Vagina (tissue), 2 donors: Measurements from ENCODE around the gene ARSD. TPM values are rescaled to one million over a fixed set of nuclear protein-coding genes. Genes with fewer than 3 reads are reported as not detected.

Experiments
- DNase-seq, 2 donors: peaks; one replicate each; pipeline ENCODE4 v3.0.0-alpha.2; 2017; ENCODE audit errors: extremely low spot score in 2 of 2
- H3K27ac ChIP-seq: fragments of 200-600 bp; sonication (generic); one replicate; pipeline ENCODE4 v1.5.1; 2019
- H3K27me3 ChIP-seq: fragments of 200-600 bp; sonication (generic); one replicate; pipeline ENCODE4 v1.5.1; 2019
- H3K36me3 ChIP-seq, 2 donors: fragments of 200-600 bp; sonication (generic); one replicate each; pipeline ENCODE4 v1.5.1; 2017 to 2019
- H3K4me1 ChIP-seq: fragments of 200-600 bp; sonication (generic); one replicate; pipeline ENCODE4 v1.5.1; 2019
- H3K4me3 ChIP-seq, 2 donors: fragments of 200-600 bp; sonication (generic); 1 replicate in 1 of 2; 2 replicates in 1 of 2; pipeline ENCODE4 v1.5.1; 2016 to 2019
- H3K9me3 ChIP-seq: fragments of 200-600 bp; sonication (generic); one replicate; pipeline ENCODE4 v1.5.1; 2019
- POLR2A ChIP-seq, 2 donors: fragments of 450-650 bp; IDR thresholded peaks; one replicate each; pipeline ENCODE4 v1.6.1; 2017; ENCODE audit warnings: antibody characterized with exemption in 2 of 2, mild to moderate bottlenecking in 2 of 2, moderate library complexity in 2 of 2
- POLR2AphosphoS5 ChIP-seq, 2 donors: sonication (generic); formaldehyde crosslinking; IDR thresholded peaks; one replicate each; pipeline ENCODE4 v1.9.0; 2017; ENCODE audit warnings: antibody characterized with exemption in 2 of 2, mild to moderate bottlenecking in 2 of 2, low read depth in 1 of 2; ENCODE audit not compliant: insufficient read depth in 1 of 2
- intact Hi-C: fragments of 100-400 bp; cut with DNase I; formaldehyde crosslinking; loops from one replicate; pipeline ENCODE4 v1.15.1; 2023
- total RNA-seq: library from RNA; depleted of rRNA; stranded (reverse); fragments of >200 nt; gene quantifications from one replicate; pipeline ENCODE4 v1.2.3, GENCODE V29; 2016
- TF ChIP-seq, protein P1 (sequence below), 3 experiments: fragments of 450-650 bp in 2 of 3; fragments of 200-600 bp in 1 of 3; sonication (generic) in 1 of 3; IDR thresholded peaks; one replicate each; pipeline ENCODE4 v1.5.1; 2017 to 2019; ENCODE audit warnings: antibody characterized with exemption in 3 of 3, mild to moderate bottlenecking in 2 of 3, moderate library complexity in 2 of 3

Gene ARSD
- total RNA-seq, 1 donor from 2014 or later = 14.0 TPM

DNA sequence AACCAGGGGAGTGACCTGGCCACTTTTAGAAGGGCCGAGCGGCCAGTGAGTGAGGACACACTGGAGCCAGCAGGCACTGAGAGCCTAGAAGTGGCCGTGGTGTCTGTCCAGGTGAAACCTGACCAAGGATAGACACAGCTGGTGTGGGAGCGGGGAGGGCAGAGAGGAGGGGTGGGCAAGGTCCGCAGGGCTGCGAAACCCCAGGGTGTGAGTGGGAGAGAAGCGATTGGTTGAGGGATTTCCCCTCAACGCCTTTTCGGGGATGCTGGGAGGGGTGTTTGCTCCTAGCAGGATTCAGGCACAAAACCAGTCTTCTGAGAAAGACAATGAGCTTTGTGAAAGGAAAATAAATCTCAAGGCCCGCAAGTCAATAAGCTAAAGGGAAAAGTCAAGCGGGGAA lies 33.2 kb upstream of the ARSD start:
- no peak for DNase-seq
- intact Hi-C loops = no loop called here
- TF ChIP-seq POLR2A (IDR thresholded peaks at IDR 0.05) (no peak), POLR2AphosphoS5 (IDR thresholded peaks at IDR 0.05; ENCODE audit: insufficient read depth in 1 of 2, low read depth in 1 of 2) (no peak)
- TF ChIP-seq, protein P1, sequence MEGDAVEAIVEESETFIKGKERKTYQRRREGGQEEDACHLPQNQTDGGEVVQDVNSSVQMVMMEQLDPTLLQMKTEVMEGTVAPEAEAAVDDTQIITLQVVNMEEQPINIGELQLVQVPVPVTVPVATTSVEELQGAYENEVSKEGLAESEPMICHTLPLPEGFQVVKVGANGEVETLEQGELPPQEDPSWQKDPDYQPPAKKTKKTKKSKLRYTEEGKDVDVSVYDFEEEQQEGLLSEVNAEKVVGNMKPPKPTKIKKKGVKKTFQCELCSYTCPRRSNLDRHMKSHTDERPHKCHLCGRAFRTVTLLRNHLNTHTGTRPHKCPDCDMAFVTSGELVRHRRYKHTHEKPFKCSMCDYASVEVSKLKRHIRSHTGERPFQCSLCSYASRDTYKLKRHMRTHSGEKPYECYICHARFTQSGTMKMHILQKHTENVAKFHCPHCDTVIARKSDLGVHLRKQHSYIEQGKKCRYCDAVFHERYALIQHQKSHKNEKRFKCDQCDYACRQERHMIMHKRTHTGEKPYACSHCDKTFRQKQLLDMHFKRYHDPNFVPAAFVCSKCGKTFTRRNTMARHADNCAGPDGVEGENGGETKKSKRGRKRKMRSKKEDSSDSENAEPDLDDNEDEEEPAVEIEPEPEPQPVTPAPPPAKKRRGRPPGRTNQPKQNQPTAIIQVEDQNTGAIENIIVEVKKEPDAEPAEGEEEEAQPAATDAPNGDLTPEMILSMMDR (IDR thresholded peaks at IDR 0.05) = no peak

GRCh38 chrX:2960861-2961515 lies 31.8 kb upstream of the ARSD start:
- no peak for DNase-seq
- TF ChIP-seq POLR2AphosphoS5 (IDR thresholded peaks at IDR 0.05; ENCODE audit: insufficient read depth in 1 of 2, low read depth in 1 of 2) = no peak
- TF ChIP-seq, protein P1 (IDR thresholded peaks at IDR 0.05) = no peak
- TF ChIP-seq POLR2A (IDR thresholded peaks at IDR 0.05) = no peak
- Histone ChIP-seq H3K4me1 (no peaks in the 10 kb centered on the region), H3K36me3 (no peaks in the 10 kb centered on the region), H3K27ac (no peak overlapping the region), H3K9me3 (no peaks in the 10 kb centered on the region), H3K27me3 (no peaks in the 10 kb centered on the region), H3K4me3 (no peak overlapping the region)
- intact Hi-C loops = no loop called here

More for the DNA sequence above, 33.2 kb upstream of the ARSD start:
- Histone ChIP-seq H3K4me1 (no peaks in the 10 kb centered on the region), H3K27me3 (no peaks in the 10 kb centered on the region), H3K36me3 (no peaks in the 10 kb centered on the region), H3K4me3 (no peak overlapping the region), H3K9me3 (no peaks in the 10 kb centered on the region), H3K27ac (no peak overlapping the region)

GRCh38 chrX:2958199-2958598 lies 29.1 kb upstream of the ARSD start:
- Histone ChIP-seq H3K27me3 (no peaks in the 10 kb centered on the region), H3K36me3 (no peaks in the 10 kb centered on the region)

DNA sequence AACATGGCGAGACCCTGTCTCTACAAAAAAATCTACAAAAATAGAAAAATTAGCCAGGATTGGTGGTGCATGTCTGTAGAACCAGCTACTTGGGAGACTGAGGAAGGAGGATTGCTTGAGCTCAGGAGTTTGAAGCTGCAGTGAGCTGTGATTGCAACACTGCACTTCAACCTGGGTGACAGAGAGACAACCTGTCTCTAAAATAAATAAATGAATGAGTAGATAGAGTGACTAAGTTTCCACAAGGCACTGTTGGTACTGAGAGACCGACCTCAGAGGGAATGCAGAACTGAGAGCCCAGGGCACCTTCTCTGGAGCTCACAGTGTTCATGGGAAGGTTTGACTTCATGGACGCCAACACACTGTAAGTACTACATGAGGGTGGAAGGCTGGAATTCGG lies 26.7 kb upstream of the ARSD start:
- Histone ChIP-seq H3K4me3 (no peak overlapping the region), H3K4me1 (no peaks in the 10 kb centered on the region), H3K36me3 (no peaks in the 10 kb centered on the region), H3K27ac (no peak overlapping the region), H3K9me3 (no peaks in the 10 kb centered on the region), H3K27me3 (no peaks in the 10 kb centered on the region)
- intact Hi-C loops = no loop called here
- no peak for DNase-seq
- TF ChIP-seq, protein P1 (IDR thresholded peaks at IDR 0.05) = no peak
- no peak for TF ChIP-seq POLR2A (IDR thresholded peaks at IDR 0.05)
- TF ChIP-seq POLR2AphosphoS5 (IDR thresholded peaks at IDR 0.05; ENCODE audit: insufficient read depth in 1 of 2, low read depth in 1 of 2) = no peak

More at GRCh38 chrX:2958199-2958598, 29.1 kb upstream of the ARSD start:
- Histone ChIP-seq H3K9me3 (no peaks in the 10 kb centered on the region), H3K4me3 (no peak overlapping the region), H3K27ac (no peak overlapping the region), H3K4me1 (no peaks in the 10 kb centered on the region)
- DNase-seq = no peak
- intact Hi-C loops = no loop called here
- TF ChIP-seq POLR2AphosphoS5 (IDR thresholded peaks at IDR 0.05; ENCODE audit: insufficient read depth in 1 of 2, low read depth in 1 of 2) (no peak), POLR2A (IDR thresholded peaks at IDR 0.05) (no peak)
- TF ChIP-seq, protein P1 (IDR thresholded peaks at IDR 0.05) = no peak

DNA sequence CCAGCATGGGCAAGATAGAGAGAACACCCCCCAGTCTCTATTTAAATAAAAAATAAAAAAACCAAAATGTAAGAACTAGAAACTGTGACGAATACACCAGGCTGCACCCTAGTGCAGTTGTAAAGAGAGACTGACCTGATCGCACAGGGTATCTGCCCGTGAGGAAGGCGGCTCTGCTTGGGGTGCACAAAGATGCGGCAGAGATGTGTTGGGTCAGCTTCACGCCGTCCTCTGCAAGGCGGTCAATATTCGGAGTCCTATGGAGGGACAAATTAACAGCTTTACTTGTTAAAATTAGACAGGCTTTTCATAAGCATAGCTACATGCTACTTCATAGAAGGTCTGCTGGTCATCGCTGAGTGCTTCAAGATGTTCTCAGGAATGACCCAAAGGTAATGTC lies 26.1 kb upstream of the ARSD start:
- no peaks in the 10 kb centered on the region for H3K36me3 ChIP-seq
- intact Hi-C loops = no loop called here
- no peak for DNase-seq
- TF ChIP-seq POLR2AphosphoS5 (IDR thresholded peaks at IDR 0.05; ENCODE audit: insufficient read depth in 1 of 2, low read depth in 1 of 2) (no peak), POLR2A (IDR thresholded peaks at IDR 0.05) (no peak)
- TF ChIP-seq, protein P1 (IDR thresholded peaks at IDR 0.05) = no peak
- no peaks in the 10 kb centered on the region for H3K4me1 ChIP-seq
- no peak overlapping the region for H3K27ac ChIP-seq
- no peaks in the 10 kb centered on the region for H3K9me3 ChIP-seq
- no peaks in the 10 kb centered on the region for H3K27me3 ChIP-seq
- no peak overlapping the region for H3K4me3 ChIP-seq
